GM23248 (cell line): ENCODE results near the gene AGAP1.

Experiments used
- EZH2 ChIP-seq: fragments of 200-600 bp; sonication (generic); IDR thresholded peaks from 2 replicates; pipeline ENCODE4 v1.6.1; 2018; ENCODE audit warnings: antibody characterized with exemption, mild to moderate bottlenecking; ENCODE audit not compliant: insufficient read depth, poor library complexity, severe bottlenecking
- EZH2phosphoT487 ChIP-seq: fragments of 200-600 bp; sonication (generic); IDR thresholded peaks from 2 replicates; pipeline ENCODE4 v1.6.1; 2018; ENCODE audit warnings: antibody characterized with exemption, moderate library complexity, mild to moderate bottlenecking, low read depth; ENCODE audit not compliant: insufficient read depth

GRCh38 chr2:235654103-235654813, 160.4 kb downstream of the AGAP1 start:
- no peak for TF ChIP-seq EZH2
- no peak for TF ChIP-seq EZH2phosphoT487
